GM12872 (cell line): ENCODE data around the gene TMEM163.

ENCODE experiments used
- CTCF ChIP-seq: IDR thresholded peaks from 3 replicates; pipeline ENCODE4 v1.5.1; 2011; ENCODE audit warnings: low read depth, mild to moderate bottlenecking, low read length, moderate library complexity; ENCODE audit not compliant: insufficient read depth

TMEM163 gene

DNA sequence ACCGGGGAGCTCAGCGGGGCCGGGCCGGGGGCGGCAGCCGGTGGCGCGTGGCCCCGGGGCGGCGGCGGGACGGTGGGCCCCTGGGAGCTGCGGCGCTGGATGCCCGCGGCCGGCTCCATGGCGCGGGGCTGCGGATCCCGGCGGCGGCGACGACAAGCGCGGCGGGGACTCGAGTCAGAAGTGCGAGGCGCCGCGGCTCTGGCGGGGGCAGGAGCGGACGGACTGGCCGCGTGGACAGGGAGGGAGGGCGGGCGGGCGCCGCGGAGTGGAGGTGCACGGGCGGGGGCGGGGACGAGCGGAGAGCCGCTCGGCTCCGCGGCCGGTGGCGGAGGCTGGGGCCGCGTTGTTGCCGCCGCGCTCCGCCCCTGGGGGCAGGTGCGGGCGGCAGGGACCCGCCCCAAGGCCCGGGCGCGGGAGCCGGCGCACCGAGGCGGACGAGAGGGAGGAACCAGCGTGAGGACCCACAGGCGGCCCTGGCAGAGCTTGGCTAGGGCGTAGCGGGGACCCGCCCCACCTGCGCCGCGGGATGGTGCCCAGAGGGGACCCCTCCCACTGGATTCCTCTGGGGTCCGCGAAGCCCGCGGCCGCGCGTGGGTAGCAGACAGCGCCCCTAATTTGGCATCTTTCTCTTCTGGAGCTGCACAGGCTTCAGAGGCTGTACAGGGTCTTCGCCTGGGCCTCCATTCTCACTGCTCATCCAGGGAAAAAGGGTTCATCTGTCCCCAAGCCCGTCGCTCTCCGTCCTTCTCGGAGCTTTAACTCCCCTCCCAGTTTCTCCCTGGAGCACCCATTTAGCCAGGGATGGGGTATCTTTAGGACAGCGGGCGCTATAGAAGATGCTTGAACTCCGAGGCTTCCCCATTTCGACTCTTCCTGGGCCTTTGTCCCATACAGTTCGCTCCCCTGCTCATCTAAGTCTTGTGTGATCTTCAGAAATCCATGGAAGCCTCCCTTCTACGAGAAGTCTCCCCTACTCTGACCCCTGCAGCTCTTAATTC lies at the start of gene TMEM163:
Gene TMEM163, minus strand, starts transcription at position 184 of the 998 bp plus-strand sequence.
- TF ChIP-seq CTCF = no peak

DNA sequence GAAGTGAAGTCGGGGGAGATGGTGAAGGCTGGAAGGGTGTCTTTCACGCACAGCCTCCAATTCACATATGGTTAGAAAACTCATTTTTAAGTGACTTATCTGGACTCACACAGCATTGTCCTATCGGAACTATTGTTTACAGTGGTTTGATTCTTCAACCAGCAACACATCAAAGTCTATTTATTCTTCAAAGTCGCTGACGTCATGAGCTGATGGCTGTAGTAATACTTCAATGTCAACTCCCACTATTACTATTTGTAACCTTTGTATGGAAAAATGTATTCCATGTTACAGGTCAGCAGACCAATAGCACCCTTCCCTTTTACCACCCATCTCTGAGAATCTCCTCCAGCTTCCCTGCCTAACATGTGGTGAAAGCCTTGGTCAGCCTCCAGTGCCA lies 47.8 kb upstream of the TMEM163 start:
- no peak for TF ChIP-seq CTCF

DNA sequence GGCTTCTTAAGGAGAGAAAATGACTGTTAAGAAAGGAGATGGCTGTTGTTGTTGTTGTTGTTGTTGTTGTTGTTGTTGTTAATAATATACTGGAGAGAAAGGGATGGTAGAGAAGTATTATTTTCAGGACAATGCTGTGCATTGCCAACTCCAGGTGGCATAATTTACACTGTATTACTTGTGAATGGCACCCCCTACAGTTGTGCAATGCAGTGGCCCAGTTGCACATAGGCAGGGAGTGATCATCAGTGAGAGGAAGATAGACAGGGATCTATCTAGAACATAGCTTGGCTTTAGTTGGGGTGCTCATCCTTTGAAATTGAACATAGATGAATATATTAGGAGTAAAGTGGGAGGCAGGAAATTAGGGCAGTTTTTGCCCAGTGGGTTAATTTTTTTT lies 47.2 kb upstream of the TMEM163 start:
- TF ChIP-seq CTCF = peak; percentile 6; the same call in 1 of the 3 replicates

DNA sequence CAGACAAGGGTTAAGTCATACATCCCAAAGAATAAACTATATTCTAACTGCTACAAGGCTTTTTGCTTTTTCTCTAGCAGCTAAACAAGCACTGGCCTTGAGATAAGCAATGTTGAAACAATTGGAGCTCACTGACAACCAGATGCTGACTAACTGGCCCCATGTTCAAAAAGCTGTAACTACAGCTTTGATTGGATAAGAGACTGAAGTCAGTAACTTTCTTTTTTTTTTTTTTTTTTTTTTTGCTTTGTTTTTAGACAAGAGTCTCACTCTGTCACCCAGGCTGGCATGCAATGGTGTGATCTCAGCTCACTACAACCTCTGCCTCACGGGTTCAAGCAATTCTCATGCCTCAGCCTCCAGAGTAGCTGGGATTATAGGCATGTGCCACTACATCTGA lies 45.4 kb upstream of the TMEM163 start:
- TF ChIP-seq CTCF = no peak

DNA sequence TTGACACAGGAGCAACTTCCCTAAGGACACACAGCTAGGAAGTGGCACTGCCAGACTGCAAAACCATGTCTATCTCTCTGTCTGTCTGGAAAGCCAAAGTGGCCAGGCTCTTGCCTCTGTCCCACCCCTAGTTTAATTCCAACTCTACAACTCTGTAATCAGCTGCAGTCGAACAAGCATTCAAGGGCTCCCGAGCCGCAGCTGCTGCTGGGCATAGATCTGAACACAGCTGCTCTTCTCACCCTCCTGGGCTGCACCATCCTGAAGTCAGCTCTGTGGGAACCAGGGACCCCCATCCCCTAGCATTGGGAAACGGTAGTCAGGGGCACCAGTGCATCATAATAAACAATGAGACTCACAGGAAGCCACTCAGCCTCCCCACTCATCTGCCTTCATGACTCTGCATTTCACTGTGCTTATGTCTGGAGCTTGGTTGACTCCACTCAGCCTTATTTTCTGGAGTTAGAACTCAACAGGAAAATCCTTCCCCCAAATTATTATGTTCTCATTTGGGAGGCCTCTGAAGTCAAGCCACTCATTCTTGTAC lies 44.4 kb upstream of the TMEM163 start:
- TF ChIP-seq CTCF = no peak

GRCh38 chr2:134762508-134762907 lies 43.7 kb upstream of the TMEM163 start:
- TF ChIP-seq CTCF = no peak

DNA sequence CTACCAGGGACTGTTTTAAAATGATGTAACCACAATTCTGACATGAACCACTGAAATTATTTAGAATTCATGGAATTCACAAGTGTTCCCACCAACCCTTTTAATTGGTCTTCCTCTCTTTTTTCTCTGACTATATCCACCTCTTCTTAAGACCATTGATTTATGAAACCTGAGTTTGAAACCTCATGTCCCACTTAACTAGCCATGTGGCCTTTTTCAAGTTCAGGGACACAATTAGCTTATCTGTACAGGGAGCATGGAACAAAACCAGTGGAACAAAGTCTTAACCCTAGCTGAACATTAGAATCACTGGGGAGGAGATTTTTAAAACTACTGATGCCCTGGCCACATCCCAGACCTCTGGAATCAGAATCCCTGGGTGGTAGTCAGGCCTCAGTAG lies 41.6 kb upstream of the TMEM163 start:
- TF ChIP-seq CTCF = no peak
